SH-SY5Y (cell line): Measurements from ENCODE around the gene ENOX2.

Experiments
- GATA2 ChIP-seq: IDR thresholded peaks from 2 replicates; pipeline ENCODE4 v1.6.1; 2011; ENCODE audit warnings: mild to moderate bottlenecking, low read depth, low read length
- GATA3 ChIP-seq: IDR thresholded peaks from 2 replicates; pipeline ENCODE4 v1.6.1; 2011; ENCODE audit warnings: low read depth, mild to moderate bottlenecking, low read length, moderate library complexity

Gene ENOX2, protein sequence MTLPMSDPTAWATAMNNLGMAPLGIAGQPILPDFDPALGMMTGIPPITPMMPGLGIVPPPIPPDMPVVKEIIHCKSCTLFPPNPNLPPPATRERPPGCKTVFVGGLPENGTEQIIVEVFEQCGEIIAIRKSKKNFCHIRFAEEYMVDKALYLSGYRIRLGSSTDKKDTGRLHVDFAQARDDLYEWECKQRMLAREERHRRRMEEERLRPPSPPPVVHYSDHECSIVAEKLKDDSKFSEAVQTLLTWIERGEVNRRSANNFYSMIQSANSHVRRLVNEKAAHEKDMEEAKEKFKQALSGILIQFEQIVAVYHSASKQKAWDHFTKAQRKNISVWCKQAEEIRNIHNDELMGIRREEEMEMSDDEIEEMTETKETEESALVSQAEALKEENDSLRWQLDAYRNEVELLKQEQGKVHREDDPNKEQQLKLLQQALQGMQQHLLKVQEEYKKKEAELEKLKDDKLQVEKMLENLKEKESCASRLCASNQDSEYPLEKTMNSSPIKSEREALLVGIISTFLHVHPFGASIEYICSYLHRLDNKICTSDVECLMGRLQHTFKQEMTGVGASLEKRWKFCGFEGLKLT

DNA sequence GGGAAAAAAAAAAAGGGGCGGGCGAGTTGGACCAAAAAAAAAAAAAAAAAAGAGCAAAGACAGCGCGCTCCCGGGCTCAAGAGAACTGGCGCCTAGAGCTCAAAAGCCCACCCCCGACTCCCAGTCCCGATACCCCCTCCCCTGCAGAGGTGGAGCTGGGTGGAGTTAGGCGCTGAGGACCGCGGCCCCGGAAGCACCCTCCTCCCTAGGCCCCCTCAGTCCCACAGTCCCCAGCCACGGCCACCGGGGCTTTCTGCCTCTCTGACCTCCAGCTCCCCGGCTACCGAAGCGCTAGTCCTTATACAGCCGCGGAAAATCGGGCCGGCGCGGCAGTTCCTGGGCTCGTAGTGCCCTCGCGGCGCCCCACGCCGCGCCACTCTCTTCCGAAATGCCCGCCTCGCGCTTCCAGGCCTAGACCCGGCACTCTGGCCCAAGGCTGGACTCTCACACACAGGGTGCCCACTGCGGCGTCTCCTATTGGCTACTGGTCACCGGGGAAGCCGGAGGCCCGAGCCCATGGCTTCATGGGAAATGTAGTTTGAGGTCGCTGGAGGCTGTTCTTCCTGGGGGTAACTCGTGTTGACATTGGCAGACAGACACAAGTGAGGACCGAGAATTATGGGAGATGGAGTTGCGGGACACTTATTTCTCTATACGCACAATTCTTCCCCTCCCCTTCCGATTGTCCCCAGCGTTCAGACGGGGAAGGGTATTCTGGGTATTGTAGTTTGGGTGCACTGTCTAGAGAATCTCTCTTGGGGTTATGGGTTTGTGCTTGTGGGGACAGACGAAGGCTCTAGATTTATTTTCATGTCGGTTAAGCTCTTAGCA, at the start of gene ENOX2:
TSS of gene ENOX2 (minus strand) at position 427 of the 831 bp plus-strand sequence. CDS start 199,993 bp downstream, outside the sequence.
- TF ChIP-seq GATA3 = no peak
- TF ChIP-seq GATA2 = no peak

DNA sequence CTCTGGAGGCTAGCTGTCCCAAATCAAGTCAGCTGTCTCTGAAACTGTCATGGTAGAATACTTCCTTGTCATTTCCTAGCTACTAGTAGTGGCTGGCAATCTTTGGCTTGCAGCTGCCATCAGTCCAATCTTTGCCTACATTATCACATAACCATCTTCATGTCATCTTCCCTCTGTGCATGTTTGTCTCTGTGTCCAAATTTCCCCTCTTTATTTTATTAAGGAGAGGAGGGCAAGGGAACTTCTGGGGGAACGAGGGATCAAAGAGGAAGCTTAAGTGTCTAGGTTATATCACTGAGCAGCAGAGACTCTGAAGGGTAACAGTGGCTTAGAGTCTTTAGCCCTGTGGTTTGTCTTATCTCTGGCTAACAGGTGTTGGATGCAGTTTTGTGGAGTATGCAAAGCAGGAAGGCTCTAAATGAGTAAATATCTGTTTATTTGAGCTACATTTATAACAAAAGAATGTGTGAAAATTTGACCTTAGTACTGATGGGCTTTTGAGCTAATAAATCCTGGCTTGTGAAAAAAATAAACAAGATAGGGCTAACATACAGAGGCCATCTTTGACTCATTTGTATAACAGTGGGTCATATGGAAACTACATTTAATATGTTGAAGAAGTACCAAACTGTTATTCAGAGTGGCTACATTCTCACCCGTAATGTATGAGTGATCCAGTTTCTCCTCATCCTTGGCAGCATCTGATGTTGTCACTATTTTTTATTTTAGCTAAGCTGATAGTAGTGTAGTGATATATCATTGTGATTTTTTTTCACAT, 49.4 kb upstream of the ENOX2 start:
- no peak for TF ChIP-seq GATA2
- no peak for TF ChIP-seq GATA3

DNA sequence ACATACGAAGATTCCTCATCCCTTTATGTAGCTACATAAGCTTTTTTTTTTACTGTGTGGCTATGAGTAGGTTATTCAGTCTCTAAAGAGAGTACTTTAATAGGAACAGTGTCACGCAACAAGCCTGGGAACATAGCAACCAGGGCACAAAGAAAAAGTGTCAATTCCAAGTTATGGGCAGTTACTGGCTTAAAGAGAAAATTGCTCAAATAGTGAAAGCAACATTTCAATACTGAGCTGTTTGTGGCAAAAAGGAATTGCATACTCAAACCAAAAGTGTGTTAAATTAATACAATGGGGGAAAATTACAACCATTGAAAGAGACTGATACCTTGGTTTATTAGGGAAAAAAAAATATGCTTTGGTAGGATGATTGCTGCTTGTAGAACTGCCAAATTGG, 41.2 kb upstream of the ENOX2 start:
- TF ChIP-seq GATA3 (no peak), GATA2 (no peak)

DNA sequence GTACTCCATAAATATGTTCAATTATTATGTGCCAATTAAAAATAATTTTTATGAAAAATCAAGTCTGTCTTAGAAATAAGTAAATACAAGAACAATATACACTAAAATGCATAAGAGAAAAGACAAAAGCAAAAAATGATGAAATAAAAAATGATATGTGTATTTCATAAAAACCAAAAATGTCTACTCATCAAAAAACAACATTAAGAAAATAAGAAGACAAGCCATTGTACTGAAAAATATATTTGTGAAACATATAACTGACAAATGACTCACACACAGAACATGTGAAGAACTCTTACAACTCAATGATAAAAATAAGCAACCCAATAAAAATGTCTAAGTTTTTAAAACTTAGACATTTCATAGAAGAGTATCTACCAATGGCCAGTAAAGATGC, 34.1 kb upstream of the ENOX2 start:
- TF ChIP-seq GATA3 (no peak), GATA2 (no peak)

DNA sequence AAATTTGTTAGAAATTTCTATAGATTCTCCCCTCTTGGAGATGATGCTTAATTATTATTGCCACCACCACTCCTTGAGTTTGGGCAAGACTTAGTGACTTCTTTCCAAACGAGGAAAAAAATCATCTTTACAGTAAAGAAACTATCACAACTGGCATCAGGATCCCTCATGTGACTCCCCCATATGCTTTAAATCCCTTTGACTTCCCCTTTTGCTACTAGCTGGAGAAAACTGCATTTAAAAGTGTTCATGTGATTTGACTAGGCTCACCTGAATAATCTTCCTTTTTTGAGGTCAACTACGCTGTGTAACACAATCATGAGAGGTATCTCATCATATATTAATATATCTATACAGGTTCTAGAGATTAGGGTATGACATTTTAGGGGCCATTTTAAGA, 30.3 kb upstream of the ENOX2 start:
- no peak for TF ChIP-seq GATA2
- no peak for TF ChIP-seq GATA3

DNA sequence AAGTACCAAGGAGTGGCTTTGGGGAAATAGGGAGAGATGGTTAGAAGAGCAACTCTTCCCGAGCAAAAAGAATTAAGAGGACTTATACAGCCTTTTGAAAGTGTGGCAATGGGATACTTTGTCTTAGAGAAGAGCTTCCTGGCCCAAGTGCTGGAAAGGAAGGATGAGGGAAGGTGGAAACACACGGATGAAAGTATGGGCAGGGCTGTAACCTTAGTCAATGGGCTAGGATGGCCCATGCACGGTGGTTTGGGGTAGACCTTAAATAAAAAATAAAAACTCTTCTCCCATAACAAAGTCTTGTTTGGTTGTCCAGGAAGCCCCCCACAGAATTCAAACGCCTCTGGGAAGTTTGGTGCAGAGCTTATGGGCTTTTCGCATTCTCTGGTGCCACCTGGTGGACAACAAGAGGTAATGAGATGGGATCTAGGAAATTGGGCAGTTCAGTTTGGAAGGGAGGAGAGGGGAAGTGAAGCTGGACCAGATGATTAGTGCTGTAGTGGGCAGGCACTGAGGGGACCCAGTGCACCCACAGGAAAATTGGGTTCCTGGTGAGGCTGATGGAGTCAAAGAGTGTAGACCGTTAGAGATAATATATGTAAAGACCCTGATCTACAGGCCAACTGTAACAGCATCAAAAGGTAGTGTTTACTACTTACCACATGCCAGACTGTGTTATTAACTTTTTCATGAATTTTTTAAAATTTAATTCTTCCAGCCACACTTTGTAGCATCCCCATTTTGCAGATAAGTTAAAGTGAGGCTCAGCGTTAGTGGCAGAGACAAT, 13.8 kb upstream of the ENOX2 start:
- TF ChIP-seq GATA2 (no peak), GATA3 (no peak)

DNA sequence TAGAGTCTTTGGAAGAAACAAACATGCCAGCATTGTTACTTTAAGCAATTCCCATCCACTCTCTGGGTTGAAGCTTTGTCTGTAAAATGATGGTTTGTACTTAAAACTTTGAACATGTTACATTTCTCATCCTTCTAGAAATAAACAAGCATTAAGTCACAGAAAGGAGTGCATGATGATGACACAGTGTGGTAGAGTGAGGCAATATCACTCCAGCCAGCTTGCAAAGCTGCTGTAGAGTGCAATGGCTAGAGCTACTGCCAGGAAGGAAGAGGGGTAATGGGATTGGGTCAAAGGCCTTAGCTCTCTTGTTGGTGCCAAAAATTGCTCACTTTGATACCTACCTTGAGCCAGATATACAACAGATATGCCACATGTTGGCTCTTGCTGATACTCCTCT, 12.3 kb upstream of the ENOX2 start:
- TF ChIP-seq GATA2 (no peak), GATA3 (no peak)

DNA sequence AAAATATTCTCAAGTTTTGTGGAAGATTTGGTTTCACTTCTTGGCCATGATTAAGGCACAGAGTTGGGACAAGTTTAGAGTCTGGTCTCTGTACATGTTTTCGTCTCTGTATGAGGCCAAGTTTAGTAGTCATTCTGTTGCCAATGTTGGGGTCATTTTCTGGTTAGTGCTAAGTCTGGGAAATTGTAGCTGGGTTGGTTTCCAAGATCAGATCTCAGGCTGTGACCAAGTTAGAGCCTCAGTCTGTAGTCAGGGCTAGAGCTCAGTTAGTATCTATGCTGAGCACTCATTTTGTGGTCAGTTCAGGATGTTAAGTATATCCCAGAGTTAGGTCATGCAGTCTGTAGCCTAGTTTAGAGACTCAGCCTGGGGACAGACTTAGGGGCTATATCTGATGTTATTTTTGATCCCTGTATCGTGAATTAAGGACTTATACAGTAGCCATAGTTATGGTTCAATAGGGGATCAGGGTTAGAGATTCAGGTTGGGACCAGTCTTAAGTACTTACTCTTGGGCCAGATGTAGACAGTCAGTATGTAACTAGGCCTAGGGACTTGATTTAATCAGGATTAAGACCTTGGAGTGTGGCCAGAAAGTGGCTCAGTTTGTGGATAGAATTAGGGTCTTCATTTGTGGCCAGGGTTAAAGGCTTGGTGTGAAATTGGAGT, 6.6 kb upstream of the ENOX2 start:
- TF ChIP-seq GATA2 (no peak), GATA3 (no peak)

DNA sequence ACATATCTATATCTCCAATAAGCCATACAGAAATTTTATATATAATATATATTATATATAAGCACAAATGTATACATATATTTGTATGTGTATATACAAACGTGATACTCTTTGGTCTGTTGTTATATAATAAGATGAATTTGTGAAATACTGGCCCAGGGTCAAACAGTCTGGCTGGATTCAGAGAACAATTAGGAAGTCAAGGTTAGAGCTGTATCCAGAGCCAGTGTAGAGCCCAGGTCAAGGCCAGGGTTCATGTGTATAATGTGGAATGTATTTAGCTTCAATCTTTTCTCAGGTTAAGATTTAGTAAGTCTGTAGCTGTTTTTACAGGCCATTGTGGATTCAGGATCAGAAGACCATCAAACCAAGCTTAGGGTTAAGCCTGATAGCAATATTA, 3.8 kb upstream of the ENOX2 start:
- no peak for TF ChIP-seq GATA3
- TF ChIP-seq GATA2 = no peak

DNA sequence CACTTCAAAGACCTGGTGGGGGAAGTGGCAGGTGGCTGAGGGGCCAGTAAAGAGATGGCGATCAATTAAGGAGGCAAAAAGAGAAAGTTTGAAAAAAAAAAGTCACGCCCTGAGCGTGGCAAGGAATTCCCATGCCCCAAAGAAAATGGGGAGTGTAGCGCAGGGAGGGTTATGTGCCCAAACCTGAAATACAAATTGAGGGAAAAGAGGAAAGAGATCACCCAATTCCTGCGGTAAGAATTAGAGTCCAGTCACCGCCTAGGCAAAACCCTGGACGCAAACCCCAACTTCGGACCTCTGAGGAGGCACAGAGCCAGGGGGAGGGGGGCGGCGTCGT, 595 bp downstream of the ENOX2 start:
- no peak for TF ChIP-seq GATA3
- no peak for TF ChIP-seq GATA2

DNA sequence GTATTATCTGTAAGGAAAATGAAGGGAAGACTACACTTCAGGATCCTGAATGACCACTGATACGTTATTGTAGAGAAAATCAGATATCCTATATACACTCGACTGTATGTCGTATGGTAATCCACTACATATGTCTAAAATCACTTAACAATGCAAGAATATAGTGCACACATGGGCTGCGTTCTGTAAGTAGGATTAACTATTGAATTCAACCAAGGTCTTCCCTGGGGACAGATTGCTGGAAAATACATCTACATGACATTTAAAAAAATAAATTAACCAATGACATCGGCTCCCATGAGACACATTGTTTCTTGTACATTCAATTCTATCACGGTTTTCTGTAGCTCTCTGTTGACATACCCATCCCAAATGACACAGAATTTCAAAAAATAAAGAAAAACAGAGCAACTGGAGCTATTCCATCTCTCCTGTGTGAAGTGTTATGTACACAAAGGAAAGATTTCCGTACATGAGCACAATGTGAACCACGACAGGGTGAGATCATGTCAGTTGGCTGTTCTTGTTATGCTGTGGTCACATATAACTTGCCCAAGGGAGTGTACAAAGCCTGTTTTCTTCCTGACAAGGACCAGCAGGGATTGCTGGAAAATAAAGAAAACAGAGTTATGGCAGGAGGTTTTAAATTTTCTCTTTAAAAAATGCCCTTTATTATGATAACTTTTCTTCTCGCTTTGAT, 6.1 kb downstream of the ENOX2 start:
- TF ChIP-seq GATA3 (no peak), GATA2 (no peak)

DNA sequence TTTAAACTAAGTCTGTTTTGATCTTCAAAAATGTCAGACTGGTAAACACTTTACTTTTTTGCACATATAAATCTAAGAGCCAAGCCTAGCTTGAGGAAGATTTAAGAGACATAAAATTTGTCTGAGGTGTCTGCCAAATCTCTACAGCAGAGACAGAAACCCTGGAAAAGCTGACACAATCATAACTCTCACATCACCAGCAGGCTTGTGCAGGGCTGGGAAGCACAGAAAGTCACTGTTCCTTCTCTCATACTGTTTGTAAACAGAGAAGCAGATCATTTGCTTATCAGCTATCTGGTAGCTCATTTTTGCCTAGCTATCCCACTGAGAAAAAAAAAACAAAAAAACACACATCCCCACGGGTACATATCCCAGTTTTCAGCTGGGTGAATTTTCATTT, 7.0 kb downstream of the ENOX2 start:
- TF ChIP-seq GATA3 (no peak), GATA2 (peak; percentile 66)

DNA sequence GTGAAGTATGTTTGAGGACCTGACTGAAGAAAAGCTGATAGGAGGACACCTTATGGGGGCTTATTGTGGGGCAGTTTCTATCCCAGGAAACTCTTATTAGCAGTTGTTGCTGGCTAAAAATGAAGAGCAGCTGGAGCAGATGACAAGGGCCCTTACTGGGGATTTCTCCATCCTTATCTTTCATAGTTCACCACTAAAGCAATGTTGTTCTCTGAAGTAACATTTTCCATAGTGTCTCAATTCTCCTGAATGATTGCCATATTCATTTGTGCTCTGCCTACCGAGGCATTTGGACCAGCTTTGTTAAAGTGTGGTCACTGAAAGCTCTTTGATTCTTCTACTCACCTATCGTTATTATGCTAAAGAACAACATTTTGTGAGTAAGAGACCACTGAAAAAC, 7.7 kb downstream of the ENOX2 start:
- TF ChIP-seq GATA2 = no peak
- no peak for TF ChIP-seq GATA3
